Activated CD4-positive, CD25-positive, alpha-beta regulatory T cell treated with anti-CD3 and anti-CD28 coated beads, Interleukin-2, amount 50 U/mL, for 16 hours (primary cell): Measurements from ENCODE around the gene CPT1A.
A peak's percentile ranks its signal among the peaks of the same experiment; 100 is the strongest.

ENCODE experiments used
- DNase-seq: peaks from one replicate; pipeline ENCODE4 v3.0.0-alpha.2; 2020; ENCODE audit warnings: low read depth, low spot score

Gene CPT1A

GRCh38 chr11:68798221-68798813 is 43.4 kb downstream of the CPT1A start:
- DNase-seq: peak; percentile 11

GRCh38 chr11:68796801-68797200 is 44.9 kb downstream of the CPT1A start:
- no peak for DNase-seq

DNA sequence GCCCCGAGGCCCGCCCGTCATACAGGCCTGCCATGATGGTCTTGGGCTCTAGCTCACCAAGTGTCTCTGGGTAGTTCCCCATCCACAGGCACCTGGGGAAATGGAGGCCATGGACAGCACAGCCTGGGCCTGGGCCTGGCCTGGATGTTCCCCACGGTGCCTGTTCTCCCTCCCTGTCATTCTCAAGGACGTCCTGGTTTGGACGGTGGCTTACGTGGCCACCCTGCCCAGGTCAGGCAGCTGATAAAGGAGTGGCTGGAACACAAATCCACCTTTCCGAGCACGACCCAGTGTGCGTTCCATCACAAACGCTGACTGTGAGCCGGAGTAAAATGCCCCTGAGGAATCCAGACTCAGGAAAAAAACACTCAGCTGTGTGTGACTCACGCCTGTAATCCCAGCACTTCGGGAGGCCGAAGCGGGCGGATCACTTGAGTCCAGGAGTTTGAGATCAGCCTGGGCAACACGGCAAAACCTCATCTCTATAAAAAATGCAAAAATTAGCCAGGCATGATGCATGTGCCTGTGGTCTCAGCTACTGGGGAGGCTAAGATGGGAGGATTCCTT is 49.2 kb downstream of the CPT1A start:
- no peak for DNase-seq

- DNase-seq: no peak
Measured at GRCh38 chr11:68784653-68785052, 57.1 kb downstream of the CPT1A start.

DNA sequence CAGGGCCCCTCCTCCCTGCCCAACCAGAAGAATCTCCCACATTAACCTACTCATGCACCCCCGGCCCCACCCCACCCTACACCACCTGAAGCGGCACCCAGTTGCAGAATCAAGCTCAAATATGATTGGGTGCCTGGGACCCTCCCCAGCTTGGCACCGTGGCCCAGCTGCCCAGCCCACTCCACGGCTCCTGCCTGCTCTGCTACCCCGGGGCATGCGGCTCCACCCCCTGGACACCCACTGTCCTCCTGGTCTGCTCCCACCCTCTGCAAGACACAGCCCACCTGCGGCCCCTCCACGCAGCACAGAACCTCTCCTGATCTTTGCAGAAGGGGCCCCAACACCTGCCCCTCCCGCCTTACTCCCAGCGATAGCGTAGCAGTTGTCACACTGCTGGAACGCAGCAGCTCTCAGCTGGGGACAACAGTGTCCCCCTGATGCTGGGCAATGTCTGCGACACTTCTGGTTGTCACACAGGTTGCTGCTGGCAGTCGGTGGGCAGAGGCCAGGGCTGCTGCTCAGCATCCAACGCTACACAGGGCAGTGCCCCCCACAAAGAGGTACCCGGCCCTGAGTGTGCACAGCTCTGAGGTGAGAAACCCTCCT is 58.4 kb downstream of the CPT1A start:
- DNase-seq: no peak

- no peak for DNase-seq
Measured at GRCh38 chr11:68782711-68783110, 59.0 kb downstream of the CPT1A start.

GRCh38 chr11:68780829-68781228 is 60.9 kb downstream of the CPT1A start:
- DNase-seq: no peak

DNA sequence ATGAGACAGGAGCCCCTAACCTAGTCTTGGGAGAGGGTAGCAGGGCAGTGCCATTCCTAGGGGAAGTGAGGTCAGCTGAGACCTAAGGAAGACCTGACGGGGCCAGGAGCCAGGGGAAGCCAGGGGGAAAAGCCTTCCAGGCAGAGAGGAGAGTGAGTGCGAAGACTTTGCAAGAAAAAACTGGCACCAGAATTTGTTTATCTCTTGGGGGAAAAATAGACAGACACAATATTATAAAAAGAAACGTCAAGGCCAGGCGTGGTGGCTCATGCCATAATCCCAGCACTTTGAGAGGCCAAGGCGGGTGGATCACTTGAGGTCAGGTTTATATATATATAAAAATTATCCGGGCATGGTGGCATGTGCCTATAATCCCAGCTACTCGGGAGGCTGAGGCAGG is 63.5 kb downstream of the CPT1A start:
- no peak for DNase-seq

- DNase-seq: no peak
Measured at GRCh38 chr11:68776442-68777235, 65.1 kb downstream of the CPT1A start.

- no peak for DNase-seq
Measured at GRCh38 chr11:68775951-68776388, 65.7 kb downstream of the CPT1A start.

- DNase-seq: no peak
Measured at GRCh38 chr11:68774194-68774585, 67.5 kb downstream of the CPT1A start.

GRCh38 chr11:68773521-68774193 is 68.1 kb downstream of the CPT1A start:
- DNase-seq: no peak

DNA sequence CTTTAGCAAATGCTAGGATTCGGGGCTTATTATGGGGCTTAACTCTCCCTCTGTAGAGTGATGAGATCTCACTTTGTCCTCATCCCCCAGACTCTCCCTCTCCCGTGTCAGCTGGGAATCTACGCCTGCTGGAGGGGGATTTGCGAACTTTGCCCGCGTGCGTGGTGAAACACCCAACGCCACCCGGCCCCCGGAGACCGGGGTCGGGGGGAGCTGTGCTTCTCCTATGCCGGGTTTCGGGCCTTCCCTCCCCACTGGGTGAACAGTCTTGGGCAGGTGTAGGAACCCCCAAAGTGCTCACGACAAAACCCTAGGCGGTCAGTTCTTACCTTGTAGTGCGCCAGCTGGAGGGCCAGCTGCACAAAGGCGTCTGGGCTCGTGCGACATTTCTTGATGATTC is 68.8 kb downstream of the CPT1A start:
- no peak for DNase-seq

DNA sequence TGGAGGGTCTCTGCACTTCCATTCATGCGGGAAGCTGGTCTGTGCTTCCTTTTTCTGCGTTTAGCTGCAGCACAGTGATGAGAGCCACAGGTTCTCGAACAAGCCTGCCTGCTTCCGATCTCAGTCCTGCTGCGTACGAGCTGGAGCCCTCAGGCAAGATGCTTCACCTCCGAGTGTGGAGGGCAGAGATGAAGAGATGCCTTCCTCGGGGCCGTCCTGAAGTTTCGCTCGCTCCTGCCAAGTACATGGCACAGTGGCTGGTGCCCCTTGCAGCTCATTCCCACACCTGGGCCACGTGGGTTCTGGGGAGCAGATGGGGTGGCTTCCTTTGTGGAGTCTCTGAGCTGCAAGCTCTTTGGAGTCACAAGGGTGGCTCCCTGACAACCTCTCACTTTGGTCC is 70.9 kb downstream of the CPT1A start:
- no peak for DNase-seq

DNA sequence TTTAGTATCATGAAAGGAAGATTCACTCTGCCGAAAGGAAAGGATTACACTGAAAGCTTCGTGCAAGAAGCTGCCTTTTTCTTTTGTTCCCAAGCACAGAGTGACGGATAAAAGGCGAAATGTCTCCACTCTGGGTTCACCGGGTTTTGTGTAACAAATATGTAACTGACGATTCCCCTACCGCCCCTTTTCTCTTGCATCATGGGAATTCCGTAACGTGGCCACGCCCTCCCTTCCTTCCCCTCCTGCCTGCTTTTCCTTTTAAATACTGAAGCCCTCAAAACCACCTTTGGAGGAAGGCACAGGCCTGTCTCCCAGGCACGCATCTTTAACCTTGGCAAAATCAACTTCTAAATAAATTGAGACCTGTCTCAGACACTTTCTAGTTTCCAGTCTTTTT is 74.0 kb downstream of the CPT1A start:
- no peak for DNase-seq

DNA sequence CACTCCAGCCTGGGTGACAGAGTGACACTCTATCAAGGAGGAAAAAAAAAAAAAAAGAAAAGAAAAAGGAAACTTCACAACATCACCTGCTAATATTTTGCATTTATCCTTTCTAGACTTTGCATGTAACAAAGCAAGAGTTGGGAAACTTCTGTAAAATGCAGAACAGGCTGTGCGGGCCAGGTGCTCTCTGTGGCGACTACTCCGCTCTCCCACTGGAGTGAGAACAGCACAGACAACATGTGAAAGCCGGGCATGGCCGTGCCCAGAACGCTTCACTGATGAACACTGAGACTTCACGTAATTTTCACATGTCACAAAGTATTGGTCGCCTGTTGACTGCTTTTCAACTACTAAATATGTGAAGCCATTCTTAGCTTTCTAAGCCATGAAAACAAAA is 74.9 kb downstream of the CPT1A start:
- DNase-seq: no peak

GRCh38 chr11:68764746-68765145 is 77.0 kb downstream of the CPT1A start:
- DNase-seq: no peak

DNA sequence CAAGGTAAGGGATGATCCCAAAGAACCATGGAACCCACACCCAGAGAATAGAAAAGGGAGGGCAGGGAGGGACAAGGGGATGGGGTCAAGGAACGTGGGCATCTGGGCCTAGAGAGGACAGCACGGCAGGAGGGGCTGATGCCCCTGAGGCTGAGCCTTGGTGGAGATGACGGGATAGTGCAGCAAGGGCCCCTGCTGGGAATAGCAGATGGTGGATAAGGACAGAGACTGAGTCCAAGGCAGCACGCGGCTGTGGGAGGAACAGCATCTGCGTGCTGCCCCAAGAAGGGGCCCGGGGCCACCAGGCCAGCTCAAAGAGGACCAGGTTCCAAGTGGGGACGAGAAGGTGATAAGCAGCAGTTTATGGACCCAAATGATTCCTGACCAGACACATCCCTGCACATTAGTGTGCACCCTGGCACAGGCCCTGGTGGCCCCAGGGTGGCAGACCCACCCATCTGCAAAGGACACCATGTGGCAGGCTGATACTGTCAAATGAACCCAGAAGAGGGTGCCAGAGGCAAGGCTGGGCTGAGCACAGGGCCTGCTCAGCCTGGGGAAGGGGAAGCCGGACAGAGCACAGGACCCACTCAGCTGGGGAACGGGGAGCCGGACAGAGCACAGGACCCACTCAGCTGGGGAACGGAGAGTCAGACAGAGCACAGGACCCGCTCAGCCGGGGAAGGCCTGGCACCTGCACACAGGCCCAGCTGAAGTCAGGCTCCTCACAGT is 77.6 kb downstream of the CPT1A start:
- no peak for DNase-seq

- no peak for DNase-seq
Measured at GRCh38 chr11:68763181-68763721, 78.5 kb downstream of the CPT1A start.

DNA sequence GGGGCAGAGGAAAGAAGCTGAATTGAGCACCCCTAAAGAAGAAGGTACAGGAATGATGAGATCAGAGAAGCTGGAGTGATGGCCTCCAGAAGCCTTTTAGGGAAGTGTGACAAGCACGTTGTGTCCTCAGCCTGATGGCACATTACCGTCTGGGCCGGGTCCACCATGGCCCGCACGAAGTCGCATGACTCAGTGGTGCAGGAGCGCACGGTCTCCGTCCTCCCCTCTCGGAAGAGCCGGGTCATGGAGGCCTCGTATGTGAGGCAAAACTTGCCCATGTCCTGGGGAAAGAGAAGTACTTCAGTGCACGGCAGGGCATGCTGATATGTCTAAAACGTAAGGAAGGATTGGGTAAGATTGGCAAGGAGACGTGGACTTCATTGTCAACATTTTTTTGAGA is 79.2 kb downstream of the CPT1A start:
- no peak for DNase-seq

DNA sequence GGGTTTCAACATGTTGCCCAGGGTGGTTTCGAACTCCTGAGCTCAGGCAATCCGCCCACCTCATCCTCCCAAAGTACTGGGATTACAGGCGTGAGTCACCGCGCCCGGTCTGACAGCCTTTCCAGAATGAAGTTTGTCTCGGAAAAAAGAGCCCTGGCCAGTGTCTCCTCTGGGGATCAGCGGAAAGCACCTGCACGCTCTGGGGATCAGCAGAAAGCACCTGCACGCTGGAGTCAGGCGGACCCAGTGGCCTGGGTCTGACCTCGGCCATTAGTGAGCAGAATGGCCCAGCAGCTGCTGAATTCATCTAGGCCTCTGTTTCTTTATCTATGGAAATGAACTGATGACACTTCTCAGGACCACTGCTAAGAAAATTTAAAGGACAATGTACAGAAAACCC is 79.9 kb downstream of the CPT1A start:
- no peak for DNase-seq
